ENCODE measurements around the gene ACTMAP.

ACTMAP gene

DNA sequence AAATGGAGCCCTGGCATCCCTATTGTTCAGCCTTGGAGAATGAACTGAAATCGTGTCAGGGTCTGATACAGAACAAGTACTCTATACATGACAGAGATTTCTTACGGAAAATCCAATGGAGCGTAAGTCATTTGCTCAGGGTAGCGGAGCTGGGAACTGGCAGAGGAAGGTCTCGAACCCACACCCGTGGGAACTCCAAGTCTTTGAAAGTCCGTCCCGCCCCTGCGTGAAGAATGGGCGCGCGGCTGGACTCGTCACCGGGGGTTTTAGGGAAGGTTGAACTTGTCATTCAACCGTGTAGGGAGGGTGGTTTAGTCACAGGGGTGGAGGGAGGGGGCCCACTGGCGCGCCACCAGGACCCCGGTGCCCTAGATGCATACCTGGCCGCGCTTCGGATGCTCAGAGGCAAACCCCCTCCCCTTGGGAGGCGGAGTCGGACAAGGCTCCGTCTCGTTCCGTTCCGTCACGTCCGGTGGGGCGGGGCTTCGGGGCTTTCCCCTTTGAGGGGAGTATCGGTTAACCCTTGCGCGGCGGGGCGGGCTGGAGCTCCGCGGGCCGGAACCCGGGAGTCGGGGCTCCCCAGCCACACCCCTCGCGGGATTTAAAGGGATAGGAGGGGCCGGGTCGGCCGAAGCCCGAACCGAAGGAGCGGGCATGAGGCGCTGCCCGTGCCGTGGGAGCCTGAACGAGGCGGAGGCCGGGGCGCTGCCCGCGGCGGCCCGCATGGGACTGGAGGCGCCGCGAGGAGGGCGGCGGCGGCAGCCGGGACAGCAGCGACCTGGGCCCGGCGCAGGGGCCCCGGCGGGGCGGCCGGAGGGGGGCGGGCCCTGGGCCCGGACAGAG is 33.6 kb downstream of the ACTMAP start, which contains the start of the genes COQ8B and ITPKC (continued):
- TF ChIP-seq, protein P1, sequence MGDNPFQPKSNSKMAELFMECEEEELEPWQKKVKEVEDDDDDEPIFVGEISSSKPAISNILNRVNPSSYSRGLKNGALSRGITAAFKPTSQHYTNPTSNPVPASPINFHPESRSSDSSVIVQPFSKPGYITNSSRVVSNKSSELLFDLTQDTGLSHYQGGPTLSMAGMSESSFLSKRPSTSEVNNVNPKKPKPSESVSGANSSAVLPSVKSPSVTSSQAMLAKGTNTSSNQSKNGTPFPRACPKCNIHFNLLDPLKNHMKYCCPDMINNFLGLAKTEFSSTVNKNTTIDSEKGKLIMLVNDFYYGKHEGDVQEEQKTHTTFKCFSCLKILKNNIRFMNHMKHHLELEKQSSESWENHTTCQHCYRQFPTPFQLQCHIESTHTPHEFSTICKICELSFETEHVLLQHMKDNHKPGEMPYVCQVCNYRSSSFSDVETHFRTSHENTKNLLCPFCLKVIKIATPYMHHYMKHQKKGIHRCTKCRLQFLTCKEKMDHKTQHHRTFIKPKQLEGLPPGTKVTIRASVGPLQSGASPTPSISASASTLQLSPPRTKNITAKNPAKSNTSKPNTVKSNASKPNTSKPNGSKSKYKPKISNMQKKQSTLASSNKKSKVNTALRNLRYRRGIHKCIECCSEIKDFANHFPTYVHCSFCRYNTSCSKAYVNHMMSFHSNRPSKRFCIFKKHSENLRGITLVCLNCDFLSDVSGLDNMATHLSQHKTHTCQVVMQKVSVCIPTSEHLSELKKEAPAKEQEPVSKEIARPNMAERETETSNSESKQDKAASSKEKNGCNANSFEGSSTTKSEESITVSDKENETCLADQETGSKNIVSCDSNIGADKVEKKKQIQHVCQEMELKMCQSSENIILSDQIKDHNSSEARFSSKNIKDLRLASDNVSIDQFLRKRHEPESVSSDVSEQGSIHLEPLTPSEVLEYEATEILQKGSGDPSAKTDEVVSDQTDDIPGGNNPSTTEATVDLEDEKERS (tag by site-specific recombination; IDR thresholded peaks at IDR 0.05) = no peak; the same call in 1 of the 2 replicates
- TF ChIP-seq, protein P2, sequence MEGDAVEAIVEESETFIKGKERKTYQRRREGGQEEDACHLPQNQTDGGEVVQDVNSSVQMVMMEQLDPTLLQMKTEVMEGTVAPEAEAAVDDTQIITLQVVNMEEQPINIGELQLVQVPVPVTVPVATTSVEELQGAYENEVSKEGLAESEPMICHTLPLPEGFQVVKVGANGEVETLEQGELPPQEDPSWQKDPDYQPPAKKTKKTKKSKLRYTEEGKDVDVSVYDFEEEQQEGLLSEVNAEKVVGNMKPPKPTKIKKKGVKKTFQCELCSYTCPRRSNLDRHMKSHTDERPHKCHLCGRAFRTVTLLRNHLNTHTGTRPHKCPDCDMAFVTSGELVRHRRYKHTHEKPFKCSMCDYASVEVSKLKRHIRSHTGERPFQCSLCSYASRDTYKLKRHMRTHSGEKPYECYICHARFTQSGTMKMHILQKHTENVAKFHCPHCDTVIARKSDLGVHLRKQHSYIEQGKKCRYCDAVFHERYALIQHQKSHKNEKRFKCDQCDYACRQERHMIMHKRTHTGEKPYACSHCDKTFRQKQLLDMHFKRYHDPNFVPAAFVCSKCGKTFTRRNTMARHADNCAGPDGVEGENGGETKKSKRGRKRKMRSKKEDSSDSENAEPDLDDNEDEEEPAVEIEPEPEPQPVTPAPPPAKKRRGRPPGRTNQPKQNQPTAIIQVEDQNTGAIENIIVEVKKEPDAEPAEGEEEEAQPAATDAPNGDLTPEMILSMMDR (tag by site-specific recombination; IDR thresholded peaks at IDR 0.05) = peak; percentile 47
- TF ChIP-seq, protein P3, sequence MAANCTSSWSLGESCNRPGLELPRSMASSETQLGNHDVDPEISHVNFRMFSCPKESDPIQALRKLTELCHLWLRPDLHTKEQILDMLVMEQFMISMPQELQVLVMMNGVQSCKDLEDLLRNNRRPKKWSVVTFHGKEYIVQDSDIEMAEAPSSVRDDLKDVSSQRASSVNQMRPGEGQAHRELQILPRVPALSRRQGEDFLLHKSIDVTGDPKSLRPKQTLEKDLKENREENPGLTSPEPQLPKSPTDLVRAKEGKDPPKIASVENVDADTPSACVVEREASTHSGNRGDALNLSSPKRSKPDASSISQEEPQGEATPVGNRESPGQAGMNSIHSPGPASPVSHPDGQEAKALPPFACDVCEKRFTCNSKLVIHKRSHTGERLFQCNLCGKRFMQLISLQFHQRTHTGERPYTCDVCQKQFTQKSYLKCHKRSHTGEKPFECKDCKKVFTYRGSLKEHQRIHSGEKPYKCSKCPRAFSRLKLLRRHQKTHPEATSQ (tag by site-specific recombination; IDR thresholded peaks at IDR 0.05) = no peak
- TF ChIP-seq ZBTB48 (tag by site-specific recombination; IDR thresholded peaks at IDR 0.05) (peak; percentile 97), ZNF19 (tag by site-specific recombination; IDR thresholded peaks at IDR 0.05; ENCODE audit: low read depth) (no peak), ZNF239 (tag by site-specific recombination; IDR thresholded peaks at IDR 0.05) (0 out of 2 replicates have a peak, but pooled peaks have one; percentile 21), KLF7 (tag by site-specific recombination; IDR thresholded peaks at IDR 0.05; ENCODE audit: borderline replicate concordance) (peak; percentile 61; the same call in 1 of the 2 replicates), ZNF510 (tag by site-specific recombination; IDR thresholded peaks at IDR 0.05; ENCODE audit: insufficient replicate concordance) (no peak), ZNF610 (tag by site-specific recombination; IDR thresholded peaks at IDR 0.05; ENCODE audit: borderline replicate concordance) (no peak; the same call in 1 of the 2 replicates), OSR2 (tag by site-specific recombination; IDR thresholded peaks at IDR 0.05) (no peak; the same call in none of the 2 replicates), BCL11A (tag by site-specific recombination; IDR thresholded peaks at IDR 0.05; ENCODE audit: low read depth) (peak; percentile 53; the same call in 1 of the 2 replicates), ZNF2 (tag by site-specific recombination; IDR thresholded peaks at IDR 0.05) (0 out of 2 replicates have a peak, but pooled peaks have one; percentile 52), ZNF214 (tag by site-specific recombination; IDR thresholded peaks at IDR 0.05; ENCODE audit: borderline replicate concordance) (no peak), ZNF623 (tag by site-specific recombination; IDR thresholded peaks at IDR 0.05) (no peak), GLI2 (tag by site-specific recombination; IDR thresholded peaks at IDR 0.05; ENCODE audit: borderline replicate concordance, low read depth) (no peak), ZFP37 (tag by site-specific recombination; IDR thresholded peaks at IDR 0.05) (peak; percentile 80), ZNF146 (tag by site-specific recombination; IDR thresholded peaks at IDR 0.05) (peak; percentile 27; the same call in 1 of the 2 replicates)
- TF ChIP-seq, protein P4, sequence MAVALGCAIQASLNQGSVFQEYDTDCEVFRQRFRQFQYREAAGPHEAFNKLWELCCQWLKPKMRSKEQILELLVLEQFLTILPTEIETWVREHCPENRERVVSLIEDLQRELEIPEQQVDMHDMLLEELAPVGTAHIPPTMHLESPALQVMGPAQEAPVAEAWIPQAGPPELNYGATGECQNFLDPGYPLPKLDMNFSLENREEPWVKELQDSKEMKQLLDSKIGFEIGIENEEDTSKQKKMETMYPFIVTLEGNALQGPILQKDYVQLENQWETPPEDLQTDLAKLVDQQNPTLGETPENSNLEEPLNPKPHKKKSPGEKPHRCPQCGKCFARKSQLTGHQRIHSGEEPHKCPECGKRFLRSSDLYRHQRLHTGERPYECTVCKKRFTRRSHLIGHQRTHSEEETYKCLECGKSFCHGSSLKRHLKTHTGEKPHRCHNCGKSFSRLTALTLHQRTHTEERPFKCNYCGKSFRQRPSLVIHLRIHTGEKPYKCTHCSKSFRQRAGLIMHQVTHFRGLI (tag by site-specific recombination; IDR thresholded peaks at IDR 0.05) = no peak
- TF ChIP-seq, protein P5, sequence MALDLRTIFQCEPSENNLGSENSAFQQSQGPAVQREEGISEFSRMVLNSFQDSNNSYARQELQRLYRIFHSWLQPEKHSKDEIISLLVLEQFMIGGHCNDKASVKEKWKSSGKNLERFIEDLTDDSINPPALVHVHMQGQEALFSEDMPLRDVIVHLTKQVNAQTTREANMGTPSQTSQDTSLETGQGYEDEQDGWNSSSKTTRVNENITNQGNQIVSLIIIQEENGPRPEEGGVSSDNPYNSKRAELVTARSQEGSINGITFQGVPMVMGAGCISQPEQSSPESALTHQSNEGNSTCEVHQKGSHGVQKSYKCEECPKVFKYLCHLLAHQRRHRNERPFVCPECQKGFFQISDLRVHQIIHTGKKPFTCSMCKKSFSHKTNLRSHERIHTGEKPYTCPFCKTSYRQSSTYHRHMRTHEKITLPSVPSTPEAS (tag by site-specific recombination; IDR thresholded peaks at IDR 0.05) = peak; percentile 6; the same call in 1 of the 2 replicates
- TF ChIP-seq, protein P6, sequence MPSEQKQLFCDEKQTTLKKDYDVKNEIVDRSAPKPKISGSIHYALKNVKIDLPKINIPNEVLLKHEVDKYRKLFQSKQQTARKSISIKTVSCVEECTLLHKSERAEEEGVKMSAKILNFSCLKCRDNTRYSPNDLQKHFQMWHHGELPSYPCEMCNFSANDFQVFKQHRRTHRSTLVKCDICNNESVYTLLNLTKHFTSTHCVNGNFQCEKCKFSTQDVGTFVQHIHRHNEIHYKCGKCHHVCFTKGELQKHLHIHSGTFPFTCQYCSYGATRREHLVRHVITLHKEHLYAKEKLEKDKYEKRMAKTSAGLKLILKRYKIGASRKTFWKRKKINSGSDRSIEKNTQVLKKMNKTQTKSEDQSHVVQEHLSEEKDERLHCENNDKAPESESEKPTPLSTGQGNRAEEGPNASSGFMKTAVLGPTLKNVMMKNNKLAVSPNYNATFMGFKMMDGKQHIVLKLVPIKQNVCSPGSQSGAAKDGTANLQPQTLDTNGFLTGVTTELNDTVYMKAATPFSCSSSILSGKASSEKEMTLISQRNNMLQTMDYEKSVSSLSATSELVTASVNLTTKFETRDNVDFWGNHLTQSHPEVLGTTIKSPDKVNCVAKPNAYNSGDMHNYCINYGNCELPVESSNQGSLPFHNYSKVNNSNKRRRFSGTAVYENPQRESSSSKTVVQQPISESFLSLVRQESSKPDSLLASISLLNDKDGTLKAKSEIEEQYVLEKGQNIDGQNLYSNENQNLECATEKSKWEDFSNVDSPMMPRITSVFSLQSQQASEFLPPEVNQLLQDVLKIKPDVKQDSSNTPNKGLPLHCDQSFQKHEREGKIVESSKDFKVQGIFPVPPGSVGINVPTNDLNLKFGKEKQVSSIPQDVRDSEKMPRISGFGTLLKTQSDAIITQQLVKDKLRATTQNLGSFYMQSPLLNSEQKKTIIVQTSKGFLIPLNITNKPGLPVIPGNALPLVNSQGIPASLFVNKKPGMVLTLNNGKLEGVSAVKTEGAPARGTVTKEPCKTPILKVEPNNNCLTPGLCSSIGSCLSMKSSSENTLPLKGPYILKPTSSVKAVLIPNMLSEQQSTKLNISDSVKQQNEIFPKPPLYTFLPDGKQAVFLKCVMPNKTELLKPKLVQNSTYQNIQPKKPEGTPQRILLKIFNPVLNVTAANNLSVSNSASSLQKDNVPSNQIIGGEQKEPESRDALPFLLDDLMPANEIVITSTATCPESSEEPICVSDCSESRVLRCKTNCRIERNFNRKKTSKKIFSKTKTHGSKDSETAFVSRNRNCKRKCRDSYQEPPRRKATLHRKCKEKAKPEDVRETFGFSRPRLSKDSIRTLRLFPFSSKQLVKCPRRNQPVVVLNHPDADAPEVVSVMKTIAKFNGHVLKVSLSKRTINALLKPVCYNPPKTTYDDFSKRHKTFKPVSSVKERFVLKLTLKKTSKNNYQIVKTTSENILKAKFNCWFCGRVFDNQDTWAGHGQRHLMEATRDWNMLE (tag by site-specific recombination; conservative IDR thresholded peaks at IDR 0.05; ENCODE audit: low read depth) = peak; percentile 47; the same call in 1 of the 2 replicates
